ENCODE measurements around the gene ITPK1.

Gene ITPK1

DNA sequence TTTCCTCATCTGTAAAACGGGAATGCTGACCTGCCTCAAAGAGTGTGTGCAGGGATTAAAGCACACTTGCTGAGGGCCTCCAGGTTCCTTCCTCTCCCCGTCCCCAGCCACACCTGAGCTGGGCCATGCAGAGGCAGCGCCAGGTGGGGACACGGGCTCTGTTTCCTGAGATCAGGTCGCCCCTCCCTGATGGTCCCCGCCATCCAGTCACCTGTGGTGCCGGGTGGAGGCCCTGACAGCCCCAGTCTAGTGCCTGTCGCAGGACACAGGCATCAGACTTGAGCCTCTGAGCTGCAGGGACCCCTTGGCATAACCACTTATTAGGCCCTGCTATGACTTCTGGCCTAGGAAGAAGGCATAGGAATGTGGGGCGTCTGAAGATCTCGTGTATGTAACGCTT, 180.3 kb downstream of the ITPK1 start:
- no peak for FAIRE-seq
- TF ChIP-seq TAF1 (IDR thresholded peaks at IDR 0.05; ENCODE audit: borderline replicate concordance, low read depth, low read length) (no peak), POLR2A (IDR thresholded peaks at IDR 0.05; ENCODE audit: low read depth, low read length) (no peak), POLR2AphosphoS5 (IDR thresholded peaks at IDR 0.05; ENCODE audit: low read depth, low read length) (no peak)
- DNase-seq (ENCODE audit: insufficient read length), result no peak

GRCh38 chr14:92934196-92935085, 181.3 kb downstream of the ITPK1 start:
- no peak for TF ChIP-seq POLR2AphosphoS5 (IDR thresholded peaks at IDR 0.05; ENCODE audit: low read depth, low read length)
- no peak for TF ChIP-seq POLR2A (IDR thresholded peaks at IDR 0.05; ENCODE audit: low read depth, low read length)
- no peak for TF ChIP-seq TAF1 (IDR thresholded peaks at IDR 0.05; ENCODE audit: borderline replicate concordance, low read depth, low read length)
- FAIRE-seq, result no peak
- no peak for DNase-seq (ENCODE audit: insufficient read length)

- FAIRE-seq (no peak), DNase-seq (ENCODE audit: insufficient read length) (no peak)
- TF ChIP-seq POLR2AphosphoS5 (IDR thresholded peaks at IDR 0.05; ENCODE audit: low read depth, low read length) (no peak), POLR2A (IDR thresholded peaks at IDR 0.05; ENCODE audit: low read depth, low read length) (no peak), TAF1 (IDR thresholded peaks at IDR 0.05; ENCODE audit: borderline replicate concordance, low read depth, low read length) (no peak)
Observed at GRCh38 chr14:92933481-92933880, 182.2 kb downstream of the ITPK1 start.

GRCh38 chr14:92932448-92933395, 183.0 kb downstream of the ITPK1 start:
- TF ChIP-seq TAF1 (IDR thresholded peaks at IDR 0.05; ENCODE audit: borderline replicate concordance, low read depth, low read length), result no peak
- TF ChIP-seq POLR2A (IDR thresholded peaks at IDR 0.05; ENCODE audit: low read depth, low read length), result no peak
- no peak for TF ChIP-seq POLR2AphosphoS5 (IDR thresholded peaks at IDR 0.05; ENCODE audit: low read depth, low read length)
- DNase-seq (ENCODE audit: insufficient read length) (no peak), FAIRE-seq (no peak)

GRCh38 chr14:92931681-92932447, 183.9 kb downstream of the ITPK1 start:
- FAIRE-seq (no peak), DNase-seq (ENCODE audit: insufficient read length) (no peak)
- TF ChIP-seq POLR2AphosphoS5 (IDR thresholded peaks at IDR 0.05; ENCODE audit: low read depth, low read length), result no peak

GRCh38 chr14:92930737-92931602, 184.8 kb downstream of the ITPK1 start:
- DNase-seq (ENCODE audit: insufficient read length) (no peak), FAIRE-seq (no peak)
- TF ChIP-seq TAF1 (IDR thresholded peaks at IDR 0.05; ENCODE audit: borderline replicate concordance, low read depth, low read length) (no peak), POLR2A (IDR thresholded peaks at IDR 0.05; ENCODE audit: low read depth, low read length) (no peak), POLR2AphosphoS5 (IDR thresholded peaks at IDR 0.05; ENCODE audit: low read depth, low read length) (no peak)

GRCh38 chr14:92929689-92930608, 185.8 kb downstream of the ITPK1 start:
- DNase-seq (ENCODE audit: insufficient read length), result no peak
- TF ChIP-seq TAF1 (IDR thresholded peaks at IDR 0.05; ENCODE audit: borderline replicate concordance, low read depth, low read length) (no peak), POLR2A (IDR thresholded peaks at IDR 0.05; ENCODE audit: low read depth, low read length) (no peak), POLR2AphosphoS5 (IDR thresholded peaks at IDR 0.05; ENCODE audit: low read depth, low read length) (no peak)
- FAIRE-seq, result no peak

- no peak for FAIRE-seq
- TF ChIP-seq POLR2AphosphoS5 (IDR thresholded peaks at IDR 0.05; ENCODE audit: low read depth, low read length), result no peak
- TF ChIP-seq TAF1 (IDR thresholded peaks at IDR 0.05; ENCODE audit: borderline replicate concordance, low read depth, low read length), result no peak
- no peak for TF ChIP-seq POLR2A (IDR thresholded peaks at IDR 0.05; ENCODE audit: low read depth, low read length)
- DNase-seq (ENCODE audit: insufficient read length), result no peak
Observed at GRCh38 chr14:92928961-92929688, 186.6 kb downstream of the ITPK1 start.

GRCh38 chr14:92928258-92928629, 187.5 kb downstream of the ITPK1 start:
- FAIRE-seq (no peak), DNase-seq (ENCODE audit: insufficient read length) (no peak)
- TF ChIP-seq TAF1 (IDR thresholded peaks at IDR 0.05; ENCODE audit: borderline replicate concordance, low read depth, low read length) (no peak), POLR2A (IDR thresholded peaks at IDR 0.05; ENCODE audit: low read depth, low read length) (no peak), POLR2AphosphoS5 (IDR thresholded peaks at IDR 0.05; ENCODE audit: low read depth, low read length) (no peak)

Measured in GM12892 (cell line).